Hepatic stellate cell (primary cell): ENCODE data around the gene CLCN3.
"Not testable (repeated sequence)": the region's sequence is repeated elsewhere in the genome, so short reads cannot be mapped to it uniquely, and the experiment has no call there.

Source experiments
- DNase-seq: peaks from one replicate; pipeline ENCODE4 v3.0.0; 2011; ENCODE audit warnings: low spot score

The CLCN3 gene

GRCh38 chr4:169657470-169658107 lies 37.2 kb downstream of the CLCN3 start:
- DNase-seq: no peak

- DNase-seq: no peak
These were observed 37.8 kb downstream of the CLCN3 start for GRCh38 chr4:169658196-169658595.

- no peak for DNase-seq
These were observed 38.8 kb downstream of the CLCN3 start for GRCh38 chr4:169658975-169659715.

- DNase-seq: peak; percentile 66
These were observed 39.6 kb downstream of the CLCN3 start for GRCh38 chr4:169659716-169660670.

- DNase-seq: no peak
These were observed 40.6 kb downstream of the CLCN3 start for GRCh38 chr4:169660929-169661328.

GRCh38 chr4:169661761-169662160 lies 41.4 kb downstream of the CLCN3 start:
- DNase-seq: no peak

GRCh38 chr4:169662206-169662605 lies 41.8 kb downstream of the CLCN3 start:
- no peak for DNase-seq

- DNase-seq: no peak
These were observed 43.0 kb downstream of the CLCN3 start for GRCh38 chr4:169663402-169663801.

- DNase-seq: no peak
These were observed 43.5 kb downstream of the CLCN3 start for GRCh38 chr4:169663831-169664230.

GRCh38 chr4:169664615-169665014 lies 44.2 kb downstream of the CLCN3 start:
- no peak for DNase-seq

GRCh38 chr4:169665046-169665737 lies 44.8 kb downstream of the CLCN3 start:
- DNase-seq: no peak

- no peak for DNase-seq
These were observed 47.8 kb downstream of the CLCN3 start for GRCh38 chr4:169668069-169668721.

GRCh38 chr4:169675825-169676224 lies 55.4 kb downstream of the CLCN3 start:
- no peak for DNase-seq

GRCh38 chr4:169677150-169677748 lies 56.9 kb downstream of the CLCN3 start:
- DNase-seq: no peak

GRCh38 chr4:169678486-169678885 lies 58.1 kb downstream of the CLCN3 start:
- DNase-seq: not testable (repeated sequence)

GRCh38 chr4:169678951-169679591 lies 58.7 kb downstream of the CLCN3 start:
- not testable (repeated sequence) for DNase-seq

- no peak for DNase-seq
These were observed 62.1 kb downstream of the CLCN3 start for GRCh38 chr4:169682372-169683047.

- DNase-seq: no peak
These were observed 69.3 kb downstream of the CLCN3 start for GRCh38 chr4:169689681-169690080.

- no peak for DNase-seq
These were observed 70.4 kb downstream of the CLCN3 start for GRCh38 chr4:169690787-169691186.

- DNase-seq: no peak
These were observed 78.0 kb downstream of the CLCN3 start for GRCh38 chr4:169698331-169698730.
